GM21367 (cell line): ENCODE results near the gene NOL9.

Experiments used
- ATAC-seq: cut with Tn5 transposase; IDR thresholded peaks from one replicate; pipeline ENCODE4 v1.9.1; 2021; ENCODE audit not compliant: unreplicated experiment

The NOL9 gene

DNA sequence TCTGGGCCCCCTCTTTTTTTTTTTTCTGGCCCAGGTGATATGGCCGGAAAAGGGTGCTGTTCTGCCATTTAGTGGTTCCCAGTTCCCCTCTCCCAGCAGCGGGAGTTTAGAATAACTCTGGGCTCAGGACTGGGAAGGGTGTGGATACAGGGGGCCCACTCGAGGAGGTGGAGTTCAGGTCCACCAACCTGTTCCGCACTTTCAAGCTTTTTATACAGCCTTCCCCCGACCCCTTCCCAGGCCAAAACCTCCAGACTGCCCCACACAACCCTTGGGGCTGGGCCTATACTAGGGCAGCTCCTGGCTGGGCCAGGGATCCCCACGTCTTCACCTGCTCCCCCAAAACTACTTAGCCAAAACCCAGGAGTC is 63.2 kb downstream of the NOL9 start:
- ATAC-seq: no peak

DNA sequence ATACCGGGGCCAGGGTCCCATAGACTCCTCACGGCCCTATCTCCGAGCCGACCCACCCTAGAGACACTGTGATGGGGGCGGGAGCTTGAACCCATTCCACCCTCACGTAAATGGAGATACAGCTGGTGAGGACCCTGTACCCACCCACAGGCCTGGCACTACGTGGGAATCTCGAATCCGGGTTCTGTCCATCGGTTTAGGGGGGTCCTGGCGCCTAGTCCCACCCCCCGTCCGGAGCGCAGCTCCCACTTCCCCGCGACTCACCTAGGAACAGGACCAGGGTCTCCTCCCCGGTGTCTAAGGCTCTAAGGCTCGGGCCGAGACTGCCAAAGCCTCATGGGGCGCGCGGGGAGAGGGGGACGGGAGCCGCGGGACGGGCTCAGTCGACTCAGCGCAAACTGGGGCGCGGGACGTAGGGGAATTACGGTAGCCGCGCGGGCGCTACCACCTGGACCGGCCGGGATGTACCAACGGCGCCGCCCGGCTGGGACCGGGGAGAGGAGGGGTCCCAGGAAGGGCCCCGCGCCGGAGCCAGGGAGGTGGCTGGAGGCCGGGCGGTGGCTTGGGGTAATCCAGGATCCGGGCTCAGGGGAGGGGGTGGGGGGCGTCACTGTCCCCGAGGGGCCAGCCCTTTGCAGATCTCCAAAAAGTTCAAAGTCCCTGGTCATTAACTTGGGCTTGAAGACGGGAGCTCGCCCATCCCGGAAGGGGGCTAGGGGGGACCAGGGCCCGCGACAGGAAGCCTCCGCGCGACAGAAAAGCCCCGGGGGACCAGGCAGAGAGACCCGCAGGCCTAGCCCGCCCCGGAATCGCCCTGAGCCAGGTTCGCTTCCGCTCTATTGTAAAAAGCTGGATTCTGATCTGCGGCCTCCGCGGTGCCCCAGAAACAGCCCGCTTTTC is 63.9 kb downstream of the NOL9 start:
- no peak for ATAC-seq

DNA sequence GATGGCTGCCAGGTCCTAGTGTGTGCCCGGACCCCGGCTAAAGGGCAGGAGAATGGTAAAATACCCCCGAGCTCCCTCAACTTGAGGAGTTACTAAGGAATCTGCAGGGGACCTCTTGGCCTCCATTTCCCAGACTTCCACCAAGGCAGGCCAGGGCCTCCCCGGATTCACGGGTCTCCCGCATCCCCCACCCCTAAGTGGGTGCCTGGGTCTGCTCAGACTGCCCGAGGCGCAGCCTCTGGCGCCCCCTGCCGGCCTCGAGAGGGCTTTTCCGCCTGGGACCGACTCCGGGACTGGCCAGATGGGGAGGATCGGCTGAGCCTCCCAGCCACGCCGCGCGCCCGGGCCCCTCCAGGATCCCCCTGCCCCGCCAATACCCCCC is 64.5 kb downstream of the NOL9 start:
- ATAC-seq: no peak

DNA sequence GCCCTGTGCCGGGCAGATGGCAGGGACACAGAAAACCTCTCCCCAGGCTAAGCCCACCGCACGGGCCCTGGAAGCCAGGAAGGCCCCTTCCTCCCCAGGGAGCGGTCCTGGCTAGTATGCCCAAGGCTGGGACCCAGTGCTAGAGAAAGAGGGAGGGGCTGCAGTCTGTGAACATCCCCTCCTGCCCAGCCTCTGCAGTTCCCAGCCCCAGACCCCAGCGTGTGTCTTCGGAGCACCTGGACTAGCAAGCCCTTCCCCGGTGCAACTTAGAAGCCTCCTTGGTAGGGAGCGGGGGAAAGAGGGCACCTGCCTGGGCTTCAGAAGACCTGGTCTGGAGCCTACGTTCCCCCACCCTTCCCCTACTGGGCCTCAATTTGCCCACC is 64.9 kb downstream of the NOL9 start:
- ATAC-seq: no peak

DNA sequence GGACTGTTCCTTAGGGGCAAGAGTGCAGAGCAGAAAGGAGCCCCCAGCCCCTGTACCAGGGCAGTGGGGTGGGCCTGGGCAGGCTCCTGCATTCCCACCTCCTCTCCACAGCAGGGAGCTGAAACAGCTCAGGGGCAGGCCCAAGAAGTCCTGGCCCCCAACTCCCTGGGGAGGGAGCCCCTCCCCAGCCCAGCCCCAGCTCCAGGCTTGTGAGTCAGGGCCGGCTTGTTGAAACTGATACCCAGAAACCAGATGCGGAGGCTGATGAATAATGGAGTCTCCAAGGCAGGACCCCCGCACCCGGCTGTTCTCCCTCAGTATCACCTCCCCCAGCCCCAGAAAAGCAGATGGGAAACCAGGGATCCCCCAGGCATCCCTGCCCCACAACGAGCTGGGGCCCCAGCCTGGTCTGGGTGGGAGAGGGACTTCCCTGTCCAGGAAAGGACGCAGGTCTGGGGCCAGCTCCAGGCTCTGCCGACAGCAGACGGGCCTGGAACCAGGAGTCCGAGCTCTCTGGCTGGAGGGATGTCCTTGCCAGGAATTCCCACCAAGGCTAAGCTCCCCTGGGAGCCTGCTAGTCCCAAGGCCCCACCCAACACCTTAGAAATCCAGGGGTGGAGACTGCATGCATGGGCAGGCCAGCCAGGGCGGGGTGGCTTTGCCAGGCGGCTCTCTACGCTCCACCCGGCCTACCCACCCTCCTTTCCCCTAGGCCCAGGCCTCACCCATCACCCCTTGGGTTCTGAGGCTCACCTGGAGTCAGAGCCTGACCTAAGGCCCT is 65.5 kb downstream of the NOL9 start:
- no peak for ATAC-seq

DNA sequence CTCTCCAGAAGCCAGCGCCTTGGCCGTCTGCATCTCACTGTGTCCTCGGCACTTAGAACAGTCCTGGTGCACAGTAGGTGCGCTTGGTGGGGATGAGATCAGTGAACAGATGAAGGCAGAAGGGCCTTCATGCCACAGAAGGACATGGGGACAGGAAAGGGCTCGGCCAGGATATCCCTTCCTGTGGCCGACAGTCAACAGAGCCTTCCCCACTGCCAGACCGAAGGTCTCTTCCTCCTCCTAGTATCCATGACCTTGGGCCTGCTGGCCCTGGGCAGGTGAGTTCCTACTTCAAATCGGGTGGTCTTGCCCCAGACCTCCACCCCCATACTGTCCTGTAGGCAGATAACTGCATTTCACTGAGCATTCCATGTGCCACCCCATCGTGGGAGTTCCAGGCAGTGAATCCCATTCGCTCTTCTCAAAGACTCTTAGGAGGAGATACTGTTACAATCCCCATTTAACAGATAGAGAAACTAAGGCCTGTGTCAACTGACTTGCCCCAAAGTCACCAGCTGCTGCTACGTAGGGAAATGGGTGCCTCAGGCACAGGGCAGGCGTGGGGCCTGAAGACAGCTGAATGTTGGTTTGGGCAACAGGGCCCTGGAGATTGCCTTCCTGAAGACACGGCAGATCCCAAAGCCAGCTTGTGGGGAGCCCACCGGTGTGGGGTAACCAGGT is 66.4 kb downstream of the NOL9 start:
- ATAC-seq: no peak

DNA sequence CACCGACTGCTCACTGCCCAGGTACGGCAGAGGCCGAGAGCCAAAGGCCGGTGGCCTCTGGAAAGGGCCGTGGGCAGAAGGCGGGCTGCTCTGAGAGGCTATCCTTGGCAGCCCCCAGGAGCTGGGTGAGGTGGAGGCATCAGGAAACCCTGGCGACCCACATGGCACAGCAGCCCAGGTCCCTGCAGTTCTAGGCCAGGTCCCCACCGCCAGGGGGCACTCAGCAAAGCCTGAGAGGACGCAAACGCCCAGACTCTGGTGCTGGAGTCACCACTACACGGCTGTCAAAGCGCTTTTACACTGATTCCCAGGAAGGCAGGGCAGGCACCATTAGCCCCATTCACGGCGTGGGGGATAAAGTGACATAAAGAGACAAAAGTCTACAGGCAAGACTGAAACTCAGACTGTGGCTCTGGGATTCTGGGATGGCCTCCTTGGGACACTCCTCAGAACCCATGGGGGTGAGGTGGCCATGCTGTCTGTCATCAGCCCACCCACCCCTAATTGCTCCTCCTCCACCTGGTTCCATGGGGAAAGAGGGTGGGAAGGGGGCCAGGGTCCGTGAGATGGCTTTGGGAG is 67.8 kb downstream of the NOL9 start:
- no peak for ATAC-seq

DNA sequence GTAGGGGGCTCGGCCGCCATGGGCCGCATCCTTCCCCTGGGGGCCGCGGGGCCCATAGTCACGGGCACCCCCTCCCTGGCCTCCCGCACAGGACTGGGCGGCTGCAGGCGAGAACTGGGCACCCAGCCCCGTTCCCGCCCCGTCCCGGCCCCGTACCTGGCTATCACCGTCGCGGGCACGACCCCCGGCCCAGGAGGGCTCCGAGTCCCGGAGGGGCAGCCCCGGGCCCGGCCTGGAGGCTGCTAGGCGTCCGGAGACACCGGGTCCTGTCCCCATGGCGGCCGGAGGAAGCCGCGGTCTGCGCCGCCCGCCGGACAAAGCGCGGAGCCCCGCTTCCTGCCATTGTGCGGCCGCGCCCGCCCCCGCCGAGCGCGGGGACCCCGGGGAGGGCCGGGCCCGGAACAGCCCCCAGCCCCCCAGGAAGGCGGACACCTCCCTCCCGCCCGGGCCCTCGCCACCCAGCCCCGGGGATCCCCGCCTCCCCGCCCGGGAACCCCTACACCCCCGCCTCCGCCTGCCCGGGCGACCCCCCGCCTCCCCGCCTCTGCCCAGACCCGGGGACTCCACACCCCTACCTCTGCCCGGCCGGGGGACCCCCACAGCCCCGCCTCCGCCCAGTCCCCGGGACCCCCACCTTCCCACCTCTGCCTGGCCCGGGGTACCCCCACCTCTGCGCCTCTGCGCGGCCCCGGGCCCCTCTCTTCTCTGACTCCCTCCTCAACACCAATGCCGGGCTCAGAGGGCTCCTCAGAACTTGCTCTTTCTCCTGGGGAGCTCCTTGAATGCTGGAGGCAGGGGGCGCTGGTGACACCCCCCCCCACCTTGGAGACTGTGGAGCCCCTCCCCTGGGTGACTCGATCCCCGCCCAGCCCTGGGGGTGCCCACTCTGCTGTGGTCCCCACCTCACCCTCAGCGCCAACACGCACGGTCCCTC is 68.9 kb downstream of the NOL9 start:
- ATAC-seq: no peak

DNA sequence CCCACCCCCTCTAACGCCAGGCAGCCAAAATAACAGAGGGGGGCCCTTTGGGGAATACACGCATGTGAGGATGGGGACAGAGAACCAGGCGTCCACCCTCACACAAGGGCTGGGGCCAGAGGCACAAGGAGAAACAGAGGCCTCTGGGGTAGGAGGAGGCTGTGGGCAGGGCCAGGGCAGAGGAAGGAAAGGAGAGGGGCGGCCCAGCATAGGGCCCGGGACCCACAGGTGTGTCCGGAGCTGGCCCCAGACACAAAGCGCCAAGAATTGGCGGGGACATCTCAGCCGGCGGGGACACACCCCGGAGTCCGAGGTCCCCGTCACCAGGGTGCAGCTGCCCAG is 69.5 kb downstream of the NOL9 start:
- ATAC-seq: no peak

DNA sequence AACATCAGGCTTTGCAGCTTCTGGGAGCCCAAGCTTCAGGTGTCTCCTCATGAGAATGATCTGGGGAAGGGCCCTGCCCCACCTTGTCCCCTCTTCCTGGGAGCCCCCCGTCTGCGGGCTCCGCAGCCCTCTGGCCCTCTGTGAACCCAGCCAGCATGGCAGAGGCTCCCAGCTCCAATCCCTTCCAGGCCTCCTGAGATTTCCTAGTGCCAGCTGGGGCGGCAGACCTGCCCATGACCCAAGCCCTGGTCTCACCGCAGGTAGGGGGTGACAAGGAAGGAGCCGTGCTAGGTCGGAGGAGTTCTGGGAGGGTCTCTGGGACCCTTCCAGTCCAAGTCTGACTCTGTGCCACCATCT is 70.6 kb downstream of the NOL9 start:
- no peak for ATAC-seq

DNA sequence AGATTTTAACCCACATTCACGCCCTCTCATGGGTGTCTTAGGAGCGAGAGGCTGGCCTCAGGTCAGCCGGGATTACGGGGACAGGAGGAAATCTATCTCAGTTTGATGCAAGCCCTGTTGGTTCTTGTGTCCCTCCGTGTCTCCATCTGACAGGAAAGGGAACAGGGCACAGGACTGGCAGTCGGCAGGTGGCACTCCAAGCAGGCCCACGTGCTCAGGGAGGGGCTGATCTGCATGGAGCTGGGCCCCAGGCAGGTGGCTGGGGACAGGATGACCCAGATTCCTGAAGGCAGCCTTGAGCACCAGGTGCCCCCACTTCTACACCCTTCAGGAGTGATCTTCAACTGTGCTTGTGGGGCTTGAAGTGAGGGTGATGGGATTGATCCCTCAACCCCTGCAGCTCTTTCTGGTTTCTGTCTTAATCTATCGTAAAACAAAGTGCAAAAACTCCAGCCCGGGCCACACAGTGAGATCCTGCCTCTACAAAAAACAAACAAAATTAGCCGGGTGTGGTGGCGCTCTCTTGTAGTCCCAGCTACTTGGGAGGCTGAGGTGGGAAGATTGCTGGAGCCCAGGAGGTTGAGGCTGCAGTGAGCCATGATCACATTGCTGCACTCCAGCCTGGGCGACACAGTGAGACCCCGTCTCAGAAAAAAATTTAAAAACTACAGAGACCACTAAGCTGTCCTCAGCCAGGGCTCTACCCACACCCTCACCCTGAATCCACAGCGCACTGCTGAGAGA is 71.1 kb downstream of the NOL9 start:
- no peak for ATAC-seq

DNA sequence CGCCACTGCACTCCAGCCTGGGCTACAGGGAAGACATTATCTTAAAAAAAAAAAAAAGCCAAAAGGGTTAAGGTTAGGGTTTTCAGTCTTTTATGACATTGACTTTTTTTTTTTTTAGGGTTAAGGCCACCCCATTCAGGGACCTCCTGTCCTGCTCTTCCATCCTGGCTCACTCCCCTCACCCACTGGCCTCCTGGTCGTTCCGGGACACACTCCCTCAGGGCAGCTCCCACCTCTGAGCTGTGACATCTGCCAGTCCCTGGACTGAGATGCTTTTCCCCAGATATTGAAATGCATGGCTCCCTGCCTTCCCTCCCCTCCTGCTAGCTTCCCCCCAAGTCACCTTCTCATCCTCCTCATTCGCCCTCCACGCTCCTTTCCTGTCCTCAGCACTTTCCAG is 72.5 kb downstream of the NOL9 start:
- no peak for ATAC-seq

DNA sequence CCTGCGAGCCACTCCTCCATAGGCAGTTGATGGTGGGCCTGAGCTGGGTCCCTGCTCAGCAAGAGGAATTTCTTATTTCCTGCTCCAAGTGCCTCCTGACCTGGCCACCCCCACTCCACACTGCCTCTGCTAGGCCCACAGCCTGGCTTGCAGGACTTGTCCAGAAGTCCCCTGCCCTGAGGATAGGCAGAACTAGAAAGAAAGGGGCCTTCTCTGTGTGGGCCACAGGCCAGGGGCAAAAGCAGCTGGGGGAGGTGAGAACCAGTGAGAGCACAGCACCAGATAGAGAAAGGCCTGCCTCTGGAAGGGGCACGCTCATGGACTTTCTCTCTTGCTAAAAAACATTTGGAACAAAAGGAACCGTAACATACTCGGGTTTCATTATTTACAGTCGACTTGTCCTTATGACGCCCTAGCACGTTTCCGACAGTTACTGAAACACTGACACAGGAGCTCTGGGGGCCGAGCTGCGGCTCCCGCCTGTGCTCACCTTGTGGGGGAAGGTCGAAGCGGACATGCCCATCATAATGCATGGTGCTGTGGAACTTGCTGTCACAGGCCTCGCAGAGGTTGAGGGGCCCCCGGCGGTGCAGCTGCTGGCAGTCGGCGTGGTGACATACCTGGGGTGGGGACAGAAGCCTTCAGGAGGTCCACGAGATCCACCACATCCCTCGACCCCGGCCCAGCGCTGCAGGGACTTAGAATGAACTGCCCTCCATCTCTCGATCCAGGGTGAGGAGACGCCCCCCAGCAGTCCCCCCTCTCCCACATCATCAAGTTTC is 77.1 kb downstream of the NOL9 start:
- ATAC-seq: no peak

DNA sequence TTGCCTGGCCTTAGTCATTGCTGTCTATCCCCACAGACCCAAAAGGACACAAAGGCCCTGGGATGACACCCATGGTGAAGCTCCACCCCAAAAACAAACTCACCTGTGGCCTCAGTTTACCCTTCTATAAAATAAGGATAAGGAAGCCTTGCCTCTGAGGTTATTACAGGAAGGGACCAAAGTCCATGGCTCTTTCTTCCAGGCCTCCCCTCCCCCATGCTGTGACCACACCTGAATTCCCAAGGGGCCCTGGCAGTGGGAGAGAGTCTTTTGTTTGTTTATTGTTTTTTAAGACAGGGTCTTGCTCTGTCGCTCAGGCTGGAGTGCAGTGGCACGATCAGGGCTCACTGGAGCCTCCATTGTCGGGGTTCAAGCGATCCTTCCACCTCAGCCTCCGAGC is 77.8 kb downstream of the NOL9 start:
- ATAC-seq: no peak

DNA sequence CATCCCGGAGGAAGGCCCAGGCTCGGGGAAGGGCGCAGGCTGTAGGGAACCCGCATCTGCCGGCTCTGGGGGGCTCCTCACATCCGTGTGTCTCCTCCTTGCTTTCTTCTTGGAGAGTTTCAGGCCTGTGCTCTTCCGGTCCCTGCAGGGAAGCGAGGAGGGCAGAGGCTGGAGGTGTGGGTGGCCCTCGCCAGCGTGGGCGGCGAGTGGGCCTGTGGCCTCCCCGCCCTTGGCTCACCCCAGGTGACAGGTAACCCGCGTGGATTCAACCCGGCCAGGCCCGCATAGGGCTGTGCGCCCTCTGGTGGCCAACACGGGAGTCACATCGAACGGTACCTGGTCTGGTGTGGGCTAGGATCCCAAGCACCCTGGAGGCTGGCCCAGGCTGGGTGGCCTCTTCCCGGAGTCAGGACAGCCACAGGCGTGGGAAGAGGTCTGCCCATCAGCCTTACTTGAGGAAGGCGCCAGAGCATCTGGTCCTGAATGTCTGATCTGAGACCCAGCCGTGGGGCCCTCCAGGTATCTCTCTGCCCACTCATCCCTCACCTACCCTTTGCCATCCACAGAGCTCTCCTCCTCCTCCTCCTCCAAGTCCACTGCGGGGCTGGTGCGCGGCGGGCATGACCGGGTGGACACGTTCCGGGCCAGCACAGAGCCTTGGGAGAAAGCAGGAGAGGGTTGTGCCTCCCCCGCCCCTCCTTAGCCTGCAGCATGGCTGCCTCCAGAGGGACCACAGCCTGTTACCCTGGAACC is 78.8 kb downstream of the NOL9 start:
- ATAC-seq: peak; percentile 47

DNA sequence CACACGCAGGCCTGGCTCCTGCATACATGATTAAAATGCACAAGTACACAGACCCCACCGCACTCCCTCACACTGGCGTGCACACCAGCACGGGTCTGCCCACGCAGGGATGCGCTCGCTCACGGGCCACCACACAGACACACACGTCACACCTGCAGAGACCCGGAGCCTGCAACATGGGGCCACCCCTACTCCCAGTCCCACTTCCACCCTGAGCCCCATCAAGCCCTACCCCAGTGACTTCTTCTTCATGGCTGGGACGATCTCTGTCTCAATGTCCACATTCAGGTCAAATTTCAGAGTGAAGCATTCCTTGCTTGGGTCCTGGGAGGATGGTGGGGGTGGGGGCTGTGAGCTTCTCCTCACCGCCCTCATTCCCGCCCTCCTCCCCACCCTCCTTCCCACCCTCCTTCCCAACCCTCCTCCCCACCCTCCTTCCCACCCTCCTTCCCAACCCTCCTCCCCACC is 79.5 kb downstream of the NOL9 start:
- ATAC-seq: no peak

DNA sequence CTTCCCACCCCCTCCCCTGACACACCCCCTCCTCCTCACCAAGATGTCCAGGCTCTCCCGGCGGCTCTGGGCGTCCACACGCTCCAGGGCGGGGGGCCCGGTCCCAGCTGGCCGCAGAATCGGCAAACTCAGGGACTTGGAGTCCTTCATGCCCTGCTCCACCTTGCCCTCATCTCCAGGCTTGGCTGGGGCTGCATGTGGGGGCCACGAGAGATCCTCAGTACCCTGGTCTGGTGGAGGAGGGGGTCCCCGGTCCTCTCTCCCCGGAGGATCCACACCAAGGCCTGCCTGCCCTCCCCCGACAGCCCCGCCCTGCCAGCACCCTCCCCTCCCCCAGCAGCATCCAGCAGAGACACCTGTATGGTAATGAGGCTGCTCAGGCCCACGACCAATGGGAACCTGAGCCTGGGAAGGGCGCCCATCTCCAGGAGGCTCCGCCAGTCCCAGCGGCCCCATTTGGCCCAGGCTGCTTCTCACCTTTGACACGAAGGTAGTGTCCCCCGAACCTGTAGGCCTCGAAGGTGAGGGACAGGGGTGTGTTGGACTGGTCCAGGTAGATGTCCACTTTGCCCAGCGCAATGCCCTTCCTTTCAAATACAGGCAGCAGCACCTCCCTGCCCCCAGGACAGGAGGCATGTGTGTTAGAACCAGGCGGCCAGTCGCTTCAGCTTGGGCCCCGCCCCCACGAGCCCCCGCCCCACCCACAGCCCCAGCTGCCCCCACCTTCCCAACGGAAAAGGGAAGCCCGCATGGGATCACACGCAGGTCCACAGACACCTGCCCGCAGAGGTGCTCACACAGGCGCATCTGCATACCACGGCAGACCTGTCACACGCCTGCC is 80.1 kb downstream of the NOL9 start:
- no peak for ATAC-seq
